Loucy (cell line): ENCODE results near the gene AQP1.
A peak's percentile ranks its signal among the peaks of the same experiment; 100 is the strongest.

Source experiments
- H2AFZ ChIP-seq: fragments of 200-600 bp; sonication (generic); 2 replicates; pipeline ENCODE4 v1.6.0; 2016; ENCODE audit warnings: antibody characterized with exemption, mild to moderate bottlenecking, low read length, moderate library complexity
- H3F3A ChIP-seq: fragments of 200-600 bp; 2 replicates; pipeline ENCODE4 v1.6.0; 2016; ENCODE audit warnings: antibody characterized with exemption, low read depth, mild to moderate bottlenecking
- H3K27me3 ChIP-seq: fragments of 200-600 bp; sonication (generic); 2 replicates; pipeline ENCODE4 v1.6.1; 2014; ENCODE audit warnings: low read length, mild to moderate bottlenecking; ENCODE audit not compliant: insufficient read depth, poor library complexity, severe bottlenecking
- H3K36me3 ChIP-seq: fragments of 200-600 bp; sonication (generic); 2 replicates; pipeline ENCODE4 v1.6.1; 2016; ENCODE audit warnings: low read length; ENCODE audit not compliant: insufficient read depth
- H3K4me1 ChIP-seq: fragments of 200-600 bp; sonication (generic); 2 replicates; pipeline ENCODE4 v1.5.1; 2014; ENCODE audit warnings: low read length, mild to moderate bottlenecking; ENCODE audit not compliant: insufficient read depth, poor library complexity, severe bottlenecking
- H3K4me2 ChIP-seq: fragments of 200-600 bp; sonication (generic); 2 replicates; pipeline ENCODE4 v1.6.0; 2014; ENCODE audit warnings: antibody characterized with exemption, low read length, low read depth, mild to moderate bottlenecking; ENCODE audit not compliant: poor library complexity, severe bottlenecking
- H3K4me3 ChIP-seq: fragments of 200-600 bp; sonication (generic); 2 replicates; pipeline ENCODE4 v1.5.1; 2014; ENCODE audit warnings: low read length, mild to moderate bottlenecking, mixed read lengths; ENCODE audit not compliant: poor library complexity, severe bottlenecking
- H3K79me2 ChIP-seq: fragments of 200-600 bp; sonication (generic); 2 replicates; pipeline ENCODE4 v1.6.1; 2014; ENCODE audit warnings: low read length; ENCODE audit not compliant: insufficient read depth
- H3K9ac ChIP-seq: fragments of 200-600 bp; sonication (generic); 2 replicates; pipeline ENCODE4 v1.6.0; 2014; ENCODE audit warnings: mild to moderate bottlenecking, low read depth, low read length, moderate library complexity; ENCODE audit not compliant: poor library complexity, severe bottlenecking
- H3K9me2 ChIP-seq: fragments of 200-600 bp; sonication (generic); replicated peaks from 2 replicates; pipeline ENCODE4 v1.6.1; 2016; ENCODE audit warnings: low read depth, low read length, mixed read lengths
- H3K9me3 ChIP-seq: fragments of 200-600 bp; sonication (generic); 2 replicates; pipeline ENCODE4 v1.6.1; 2014; ENCODE audit warnings: mild to moderate bottlenecking, antibody characterized with exemption, low read length, low read depth; ENCODE audit not compliant: insufficient read depth
- H4K20me1 ChIP-seq: fragments of 200-600 bp; sonication (generic); 2 replicates; pipeline ENCODE4 v1.6.0; 2014; ENCODE audit warnings: antibody characterized with exemption, low read length, mild to moderate bottlenecking; ENCODE audit not compliant: insufficient read depth, poor library complexity, severe bottlenecking
- CTCF ChIP-seq: fragments of 200-600 bp; sonication (generic); conservative IDR thresholded peaks from 2 replicates; pipeline ENCODE4 v1.5.1; 2014; ENCODE audit warnings: mild to moderate bottlenecking, antibody characterized with exemption, low read length
- EZH2phosphoT487 ChIP-seq: fragments of 200-600 bp; IDR thresholded peaks from 2 replicates; pipeline ENCODE4 v1.6.1; 2018; ENCODE audit warnings: antibody characterized with exemption, mild to moderate bottlenecking, moderate library complexity, borderline replicate concordance

The AQP1 gene

GRCh38 chr7:30971840-30972563, 60.3 kb downstream of the AQP1 start:
- TF ChIP-seq EZH2phosphoT487 (no peak), CTCF (no peak)
- Histone ChIP-seq H4K20me1 (no peaks in the 10 kb centered on the region), H3K36me3 (no peaks in the 10 kb centered on the region), H3K9me3 (no peaks in the 10 kb centered on the region), H3K9me2 (no peaks in the 10 kb centered on the region), H3F3A (no peaks in the 10 kb centered on the region), H3K4me1 (no peaks in the 10 kb centered on the region), H2AFZ (no peak overlapping the region), H3K4me2 (no peak overlapping the region), H3K27me3 (no peaks in the 10 kb centered on the region), H3K9ac (no peak overlapping the region), H3K79me2 (no peaks in the 10 kb centered on the region), H3K4me3 (no peak overlapping the region)

GRCh38 chr7:30973292-30973691, 61.6 kb downstream of the AQP1 start:
- Histone ChIP-seq H3K4me2 (no peak overlapping the region), H3K27me3 (no peaks in the 10 kb centered on the region), H3K4me3 (no peak overlapping the region), H4K20me1 (no peaks in the 10 kb centered on the region), H3K79me2 (no peaks in the 10 kb centered on the region), H3K36me3 (no peaks in the 10 kb centered on the region), H2AFZ (no peak overlapping the region), H3K9ac (no peak overlapping the region), H3K9me2 (no peaks in the 10 kb centered on the region), H3F3A (no peaks in the 10 kb centered on the region), H3K9me3 (no peaks in the 10 kb centered on the region), H3K4me1 (no peaks in the 10 kb centered on the region)
- TF ChIP-seq EZH2phosphoT487 (no peak), CTCF (no peak)

DNA sequence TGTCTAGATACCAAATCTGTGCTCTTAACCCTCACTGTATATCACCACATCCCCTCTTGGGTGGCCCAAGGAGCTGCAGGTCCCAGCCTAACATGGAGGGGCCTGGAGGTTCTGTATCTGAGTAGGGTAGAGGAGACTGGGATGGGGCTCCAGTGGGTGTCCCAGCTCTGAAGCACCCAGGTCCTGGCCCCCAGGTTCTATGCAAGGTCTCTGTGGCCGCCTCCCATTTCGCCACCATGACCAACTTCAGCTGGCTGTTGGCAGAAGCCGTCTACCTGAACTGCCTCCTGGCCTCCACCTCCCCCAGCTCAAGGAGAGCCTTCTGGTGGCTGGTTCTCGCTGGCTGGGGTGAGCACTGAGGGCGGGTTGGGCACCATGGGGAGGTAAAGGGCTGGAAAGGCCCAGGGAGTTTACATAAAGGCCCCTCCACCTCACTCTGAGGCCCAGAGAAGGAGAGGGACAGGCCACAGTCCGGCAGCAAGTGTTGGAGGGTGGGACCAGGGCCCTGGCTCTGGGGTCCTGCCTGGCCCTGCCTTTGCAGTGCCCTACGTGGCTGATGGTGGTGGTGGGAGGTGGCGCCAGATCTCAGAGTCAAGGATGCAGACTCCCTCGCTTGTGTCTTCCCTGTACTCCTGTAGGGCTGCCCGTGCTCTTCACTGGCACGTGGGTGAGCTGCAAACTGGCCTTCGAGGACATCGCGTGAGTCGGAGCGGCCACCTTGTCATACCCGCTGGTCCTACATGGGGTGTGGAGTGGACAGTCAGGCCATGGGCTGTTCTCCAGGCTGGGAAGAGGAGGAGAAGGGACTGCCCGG, 62.3 kb downstream of the AQP1 start:
- Histone ChIP-seq H4K20me1 (no peaks in the 10 kb centered on the region), H3F3A (no peaks in the 10 kb centered on the region), H3K79me2 (no peaks in the 10 kb centered on the region), H2AFZ (0 out of 2 replicates have a peak overlapping the region, but pooled peaks have one; percentile 20), H3K4me3 (no peak overlapping the region), H3K9ac (no peak overlapping the region), H3K27me3 (no peaks in the 10 kb centered on the region), H3K9me3 (no peaks in the 10 kb centered on the region), H3K36me3 (no peaks in the 10 kb centered on the region), H3K4me1 (no peaks in the 10 kb centered on the region), H3K4me2 (no peak overlapping the region), H3K9me2 (no peaks in the 10 kb centered on the region)
- TF ChIP-seq CTCF, result no peak
- no peak for TF ChIP-seq EZH2phosphoT487
